Endometrium (tissue), 2 donors: ENCODE measurements around the gene HOXA5.
A peak's percentile ranks its signal among the peaks of the same experiment; 100 is the strongest.

Source experiments
- FAIRE-seq: peaks from 2 replicates; lab custom pipeline; 2012; peaks lifted over from hg19 to GRCh38; lab: Jason Lieb, UNC
- donor health status: control.
- donor health status: control.

The HOXA5 gene

GRCh38 chr7:27159266-27160144 is 16.0 kb upstream of the HOXA5 start:
- no peak for FAIRE-seq

GRCh38 chr7:27158436-27159265 is 15.2 kb upstream of the HOXA5 start:
- FAIRE-seq, result no peak

- no peak for FAIRE-seq
These were observed 14.4 kb upstream of the HOXA5 start for GRCh38 chr7:27157702-27158431.

GRCh38 chr7:27156916-27157701 is 13.6 kb upstream of the HOXA5 start:
- FAIRE-seq, result no peak

DNA sequence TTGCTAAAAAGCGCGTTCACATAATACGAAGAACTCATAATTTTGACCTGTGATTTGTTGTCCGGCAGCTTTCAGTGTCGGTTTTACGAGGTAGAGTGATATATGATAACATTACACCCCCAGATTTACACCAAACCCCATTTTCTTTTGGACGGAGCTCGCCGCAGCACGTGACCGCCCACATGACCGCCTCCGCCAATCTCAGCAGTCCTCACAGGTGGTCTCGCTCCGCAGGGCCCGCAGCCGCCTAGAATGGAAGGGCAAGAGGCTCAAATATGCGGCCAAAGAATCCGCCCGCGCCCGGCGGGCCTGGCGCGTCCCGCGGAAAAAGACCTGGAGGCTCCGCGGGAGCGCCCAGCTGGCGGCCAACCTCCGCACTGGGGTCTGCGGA is 13.0 kb upstream of the HOXA5 start, which contains the start of gene HOXA7:
HOXA7 (minus strand) TSS at position 168 of the 391 bp plus-strand sequence; CDS start at position 38, 130 bp downstream.
- no peak for FAIRE-seq

DNA sequence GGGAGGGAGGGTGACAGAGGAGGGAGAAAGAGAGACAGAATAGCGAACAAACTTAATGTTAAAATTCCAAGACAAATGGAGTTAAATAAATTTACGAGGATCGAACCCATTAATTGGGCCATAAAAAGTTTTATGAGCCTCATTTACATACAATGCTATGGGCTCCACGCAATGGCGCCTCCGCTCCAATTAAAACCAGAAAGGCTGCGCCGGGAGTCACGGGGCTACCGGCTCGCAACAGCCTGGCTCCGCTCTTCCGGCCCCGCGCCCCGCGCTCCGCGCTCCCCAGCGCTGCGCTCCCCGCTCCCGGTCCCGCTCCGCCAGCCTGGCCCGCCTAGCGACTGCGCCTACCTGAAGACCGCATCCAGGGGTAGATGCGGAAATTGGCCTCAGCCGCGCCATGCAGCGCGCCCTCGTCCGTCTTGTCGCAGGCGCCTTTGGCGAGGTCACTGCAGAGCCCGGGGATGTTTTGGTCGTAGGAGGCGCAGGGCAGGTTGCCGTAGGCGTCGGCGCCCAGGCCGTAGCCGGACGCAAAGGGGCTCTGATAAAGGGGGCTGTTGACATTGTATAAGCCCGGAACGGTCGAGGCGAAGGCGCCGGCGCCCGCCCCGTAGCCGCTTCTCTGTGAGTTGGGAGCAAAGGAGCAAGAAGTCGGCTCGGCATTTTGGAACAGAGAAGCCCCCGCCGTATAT is 12.5 kb upstream of the HOXA5 start:
- no peak for FAIRE-seq

- FAIRE-seq, result no peak
These were observed 11.7 kb upstream of the HOXA5 start for GRCh38 chr7:27154901-27155815.

GRCh38 chr7:27154369-27154768 is 10.9 kb upstream of the HOXA5 start:
- no peak for FAIRE-seq

DNA sequence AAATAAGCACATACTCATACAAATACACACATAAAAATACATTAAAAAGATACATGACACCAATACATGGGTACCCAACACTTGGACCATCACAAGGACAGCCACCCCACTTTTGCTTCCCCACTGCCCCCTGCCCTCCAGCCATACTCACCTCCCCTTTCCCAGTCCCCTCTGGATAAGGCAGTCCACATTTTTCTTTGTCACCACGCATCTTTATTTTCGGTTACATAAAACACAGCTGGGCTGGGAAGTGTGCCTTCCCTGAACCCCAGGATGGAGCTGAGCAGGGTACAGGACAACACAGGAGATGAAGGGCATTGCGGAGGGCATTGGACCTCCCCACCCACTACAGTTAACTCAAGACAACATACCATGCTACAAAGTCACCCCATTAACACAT is 10.0 kb upstream of the HOXA5 start:
- FAIRE-seq, result no peak

GRCh38 chr7:27152816-27153442 is 9.4 kb upstream of the HOXA5 start:
- FAIRE-seq, result no peak

GRCh38 chr7:27151931-27152815 is 8.7 kb upstream of the HOXA5 start, which contains the start of gene HOXA3:
Gene HOXA3, minus strand, starts transcription at chr7:27152583. Its CDS starts 41,943 bp downstream, at chr7:27110640.
- FAIRE-seq, result peak; percentile 92

DNA sequence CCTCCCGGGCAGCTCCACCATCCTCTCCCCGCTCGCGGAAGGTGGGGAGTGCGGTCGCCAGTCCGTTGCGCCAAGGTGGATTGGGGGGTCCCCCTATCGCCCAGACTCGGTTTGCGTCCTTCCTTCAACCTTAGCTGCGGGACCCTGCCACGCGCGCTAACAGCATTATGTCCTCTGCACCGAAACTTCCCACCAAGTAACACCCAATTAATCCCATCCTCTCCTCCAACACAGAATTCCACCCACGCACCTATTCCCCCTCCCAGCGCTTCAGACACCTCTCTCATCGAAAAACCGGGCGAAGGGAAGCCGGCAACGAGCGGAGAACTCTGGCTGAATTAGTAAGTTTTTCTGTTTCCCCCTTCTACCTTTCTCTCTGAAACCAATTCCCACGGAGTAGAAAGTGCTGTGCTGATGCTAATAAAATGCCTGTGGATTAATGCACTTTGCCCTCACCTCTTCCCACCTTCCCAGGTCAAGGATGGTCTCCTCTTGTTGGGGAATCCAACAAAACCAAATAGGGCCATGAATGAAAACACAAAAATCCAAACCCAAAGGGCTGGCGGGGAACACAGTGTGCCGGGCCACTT is 8.0 kb upstream of the HOXA5 start:
- no peak for FAIRE-seq

DNA sequence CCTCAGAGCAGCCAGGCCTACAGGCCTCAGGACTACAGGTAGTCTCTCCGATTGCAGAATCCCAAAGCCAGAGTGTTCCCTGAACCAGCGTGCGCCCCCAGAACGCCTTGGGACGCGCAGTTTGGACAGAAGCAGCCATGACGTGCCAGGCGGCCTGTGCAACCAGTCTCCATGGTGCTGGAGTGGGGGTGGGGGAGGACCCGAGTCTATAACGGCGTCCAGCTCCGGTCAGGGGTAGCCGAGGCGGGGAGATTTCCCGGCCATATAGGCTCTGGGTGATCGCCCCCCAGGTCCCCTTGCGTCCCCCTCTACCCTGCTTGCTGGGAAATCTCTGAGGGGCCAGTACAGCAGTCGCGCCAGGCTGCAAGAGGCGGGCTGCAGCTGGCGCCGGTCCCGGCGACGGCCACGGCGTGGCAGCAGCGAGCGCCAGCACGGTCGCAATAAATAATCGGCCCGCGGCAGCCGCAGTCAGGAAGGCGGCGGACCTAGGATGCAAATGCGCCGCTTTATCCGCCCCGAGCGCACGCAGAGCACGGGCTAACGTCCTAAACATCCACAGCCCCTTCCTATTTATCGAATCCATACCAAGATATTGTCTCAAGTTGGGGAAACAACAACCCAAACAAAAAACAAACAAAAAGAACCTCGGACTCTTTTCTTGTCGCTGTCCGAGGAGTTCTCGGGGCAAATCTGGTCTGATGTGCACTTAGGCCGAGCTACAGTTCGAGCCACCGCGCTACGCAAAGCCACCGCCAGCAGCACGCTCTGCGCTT is 7.3 kb upstream of the HOXA5 start:
- FAIRE-seq, result no peak

DNA sequence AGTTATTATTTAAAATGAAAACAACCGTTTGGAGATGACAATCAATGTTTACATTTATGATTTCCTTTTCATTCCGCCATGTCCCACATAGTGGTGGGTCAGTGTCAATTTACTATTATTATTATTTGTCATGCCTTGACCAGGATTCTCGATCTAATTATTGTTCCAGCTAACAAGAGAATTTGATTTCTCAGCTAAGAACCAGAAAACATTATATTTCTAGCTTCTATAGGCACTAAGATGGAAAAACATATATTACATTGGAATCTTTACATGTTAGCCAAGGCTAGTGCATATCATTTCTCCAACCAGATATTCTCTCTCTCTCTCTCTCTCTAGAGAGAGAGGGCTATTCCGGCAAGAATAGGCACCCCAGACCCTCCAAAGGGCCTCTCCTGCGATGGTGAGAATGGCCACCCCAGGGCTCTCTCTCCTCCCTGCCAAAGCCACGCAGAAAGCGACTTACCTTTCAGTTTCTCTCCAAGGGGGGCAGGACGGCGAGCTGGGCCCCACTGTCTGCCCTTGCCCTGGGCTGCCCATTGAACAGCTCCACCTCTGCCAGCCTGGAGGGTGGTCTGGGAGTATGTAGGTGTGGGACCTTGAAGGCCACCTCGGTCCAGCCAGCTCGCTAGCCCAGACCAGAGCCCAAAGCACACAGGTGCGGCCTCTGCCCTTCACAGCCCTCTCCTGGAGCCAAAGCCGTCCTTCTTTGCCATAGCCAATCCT is 6.5 kb upstream of the HOXA5 start:
- FAIRE-seq, result no peak

GRCh38 chr7:27148756-27149641 is 5.5 kb upstream of the HOXA5 start:
- no peak for FAIRE-seq
